GM12878 (cell line): Measurements from ENCODE around the gene CIAO1. TPM values are rescaled to one million over a fixed set of nuclear protein-coding genes. Genes with fewer than 3 reads are reported as not detected.

ENCODE experiments used
- ATAC-seq: fragments of 200-7000 bp; cut with Tn5 transposase; 3 replicates; pipeline ENCODE4 v1.9.1; 2020; ENCODE audit warnings: mild to moderate bottlenecking, moderate library complexity
- BruUV-seq: library from RNA; stranded (reverse); fragments of 400-500 nt; replicated peaks from 2 replicates; lab custom pipeline; 2021; lab: Mats Ljungman, UMichigan
- CTCF ChIA-PET: fragments of 300-600 bp; sonication (Branson Sonifier 250); formaldehyde crosslinking; extraction: SDS; loops from one replicate; lab custom pipeline; 2021; ENCODE audit warnings: inconsistent platforms; lab: Yijun Ruan, JAX
- POLR2A ChIA-PET: fragments of 350-600 bp; formaldehyde crosslinking; extraction: SDS; loops from one replicate; lab custom pipeline; 2021; ENCODE audit warnings: inconsistent platforms; lab: Charles Lee
- RAD21 ChIA-PET: fragments of 300-600 bp; sonication (Branson Sonifier 250); formaldehyde crosslinking; loops from one replicate; lab custom pipeline; 2023; ENCODE audit warnings: antibody characterized with exemption; ENCODE audit not compliant: unreplicated experiment; lab: Charles Lee
- SMC1A ChIA-PET: fragments of 300-600 bp; sonication (Branson Sonifier 250); formaldehyde crosslinking; loops from one replicate; lab custom pipeline; 2023; ENCODE audit not compliant: unreplicated experiment, uncharacterized antibody; lab: Charles Lee
- DNase-seq: peaks from one replicate; pipeline ENCODE4 v3.0.0-alpha.2; 2011; ENCODE audit warnings: low read depth, low spot score
- FAIRE-seq: peaks from 3 replicates; lab custom pipeline; 2011; peaks lifted over from hg19 to GRCh38; lab: Jason Lieb, UNC
- H2AFZ ChIP-seq: 2 replicates; pipeline ENCODE4 v1.6.0; 2011; ENCODE audit warnings: low read depth, low read length, control low read depth; ENCODE audit not compliant: control insufficient read depth
- H3K27ac ChIP-seq: 2 replicates; pipeline ENCODE4 v1.5.1; 2011; ENCODE audit warnings: control low read depth; ENCODE audit not compliant: control insufficient read depth, insufficient read depth
- H3K27me3 ChIP-seq, 2 experiments: replicated peaks in 1 of 2; 2 replicates each; pipeline versions ENCODE4 v1.6.0 to v1.6.1; 2011; ENCODE audit warnings: low read length in 1 of 2; ENCODE audit not compliant: control insufficient read depth in 2 of 2, insufficient read depth in 2 of 2
- H3K36me3 ChIP-seq, 2 experiments: 2 replicates each; pipeline ENCODE4 v1.5.1; 2011; ENCODE audit warnings: low read length in 1 of 2; ENCODE audit not compliant: control insufficient read depth in 2 of 2, insufficient read depth in 2 of 2
- H3K4me1 ChIP-seq: 2 replicates; pipeline ENCODE4 v1.6.1; 2011; ENCODE audit warnings: mild to moderate bottlenecking, low read length, moderate library complexity, mixed read lengths; ENCODE audit not compliant: control insufficient read depth, insufficient read depth
- H3K4me2 ChIP-seq: 2 replicates; pipeline ENCODE4 v1.6.0; 2011; ENCODE audit warnings: control low read depth; ENCODE audit not compliant: control insufficient read depth, insufficient read depth
- H3K4me3 ChIP-seq: fragments of 200-600 bp; sonication (generic); 2 replicates; pipeline ENCODE4 v1.5.1; 2016
- H3K79me2 ChIP-seq: 2 replicates; pipeline ENCODE4 v1.6.0; 2011; ENCODE audit warnings: low read length; ENCODE audit not compliant: control insufficient read depth, insufficient read depth
- H3K9ac ChIP-seq: 2 replicates; pipeline ENCODE4 v1.8.0; 2011; ENCODE audit warnings: low read length, control low read depth, mixed read lengths; ENCODE audit not compliant: control insufficient read depth, insufficient read depth
- H3K9me3 ChIP-seq: replicated peaks from 3 replicates; pipeline ENCODE4 v1.5.1; 2011; ENCODE audit warnings: mild to moderate bottlenecking, low read length; ENCODE audit not compliant: control insufficient read depth, insufficient read depth
- H4K20me1 ChIP-seq: 2 replicates; pipeline ENCODE4 v1.6.0; 2011; ENCODE audit not compliant: control insufficient read depth, insufficient read depth
- CEBPB ChIP-seq, 2 experiments: fragments of 150-350 bp in 1 of 2; IDR thresholded peaks; 2 replicates each; pipeline ENCODE4 v1.6.1; 2012 to 2014; ENCODE audit warnings: low read depth in 2 of 2, low read length in 2 of 2, borderline replicate concordance in 1 of 2, inconsistent platforms in 1 of 2
- EP300 ChIP-seq, 2 experiments: fragments of 150-350 bp in 1 of 2; IDR thresholded peaks; 2 replicates each; pipeline ENCODE4 v1.6.1; 2011 to 2012; ENCODE audit warnings: low read depth in 2 of 2, low read length in 2 of 2, borderline replicate concordance in 1 of 2, improper control_type of control experiment in 1 of 2, inconsistent platforms in 1 of 2; ENCODE audit not compliant: control insufficient read depth in 1 of 2
- ETV6 ChIP-seq, 2 experiments: fragments of 450-650 bp in 1 of 2; IDR thresholded peaks in 1 of 2; conservative IDR thresholded peaks in 1 of 2; 2 replicates each; pipeline ENCODE4 v1.6.1; 2014; ENCODE audit warnings: antibody characterized with exemption in 1 of 2, borderline replicate concordance in 1 of 2, low read depth in 1 of 2, mild to moderate bottlenecking in 1 of 2, moderate library complexity in 1 of 2
- KLF5 ChIP-seq: fragments of 450-650 bp; IDR thresholded peaks from 2 replicates; pipeline ENCODE4 v1.6.1; 2014; ENCODE audit warnings: mild to moderate bottlenecking; ENCODE audit not compliant: partially characterized antibody
- SP1 ChIP-seq: IDR thresholded peaks from one replicate; pipeline ENCODE4 v1.6.1; 2011; ENCODE audit warnings: low read depth, low read length
- ZBTB11 ChIP-seq: fragments of 450-650 bp; formaldehyde crosslinking; IDR thresholded peaks from 2 replicates; pipeline ENCODE4 v1.5.0; 2022; ENCODE audit warnings: mild to moderate bottlenecking, missing genetic modification characterization
- WGBS: methylation state at CpG from one replicate; pipeline ENCODE4 v1.1.6; 2016; ENCODE audit warnings: low lambda C conversion rate; ENCODE audit not compliant: insufficient replicate concordance, insufficient coverage; ENCODE audit errors: missing lambda C conversion rate; 5-methylcytosine and 5-hydroxymethylcytosine counted together
- in situ Hi-C: fragments of 300-500 bp; cut with MboI; formaldehyde crosslinking; loops from 9 replicates; pipeline ENCODE4 v1.14.3; 2018; ENCODE audit warnings: mixed read lengths
- intact Hi-C: fragments of 100-400 bp; cut with micrococcal nuclease; formaldehyde crosslinking; loops from one replicate; pipeline ENCODE4 v1.14.2; 2022; ENCODE audit not compliant: unreplicated experiment
- polyA plus RNA-seq, 11 experiments: library from polyadenylated mRNA; depleted of rRNA in 4 of 11; unstranded in 6 of 11; stranded (reverse) in 5 of 11; fragments of >200 nt; fragmentation: Nextera tagmentation in 4 of 11; fragmentation: Illumina TruSeq in 1 of 11; extraction: Ambion mirVana in 4 of 11; extraction: Trizol in 1 of 11; gene quantifications; 1 replicate in 1 of 11; 2 replicates in 10 of 11; pipeline versions ENCODE4 v1.2.1 to v1.2.3, GENCODE V29; 2011 to 2016; ENCODE audit warnings: inconsistent platforms in 2 of 11, missing spikeins in 2 of 11, low read depth in 1 of 11
- total RNA-seq, 4 experiments: library from RNA; depleted of rRNA in 3 of 4; stranded (reverse); fragments of >200 nt in 3 of 4; fragmentation: Illumina TruSeq in 1 of 4; extraction: Trizol in 1 of 4; gene quantifications; 2 replicates each; pipeline versions ENCODE4 v1.2.1 to v1.2.3, GENCODE V29; 2013 to 2021

Gene CIAO1
- total and polyA plus RNA-seq, 10 of the 15 experiments (the other 5 are each of a cell fraction or from before 2014, with no cell fraction given) = 8.3 to 89.4 (median 63.4) TPM

GRCh38 chr2:96252526-96252925 is 13.5 kb upstream of the CIAO1 start:
- FAIRE-seq = no peak
- H2AFZ ChIP-seq = no peak overlapping the region
- no TSS peak for BruUV-seq
- H3K4me1 ChIP-seq = peaks cover 6% of the 10 kb centered on the region
- no peak for DNase-seq
- in situ Hi-C loops = loop anchor here (25.0 kb wide), 1 partner anchor 240 kb away; no protein-coding TSS in a partner anchor
- 84% methylated on average over 8 of the region's 8 CpGs for WGBS
- peaks cover 28 to 29% of the 10 kb centered on the region in 2 experiments for H3K36me3 ChIP-seq
- TF ChIP-seq SP1 = no peak
- TF ChIP-seq KLF5 = no peak
- no peak for TF ChIP-seq EP300 (IDR thresholded peaks at IDR 0.05; ENCODE audit: borderline replicate concordance in 1 of 2, control insufficient read depth in 1 of 2, low read depth in 2 of 2, low read length in 2 of 2)
- TF ChIP-seq ZBTB11 (CRISPR knock-in tag) = no peak
- TF ChIP-seq CEBPB (IDR thresholded peaks at IDR 0.05; ENCODE audit: borderline replicate concordance in 1 of 2, low read depth in 2 of 2, low read length in 2 of 2) = no peak
- no peak for TF ChIP-seq ETV6 (conservative IDR thresholded peaks at IDR 0.05 in 1 of 2, IDR thresholded peaks at IDR 0.05 in 1 of 2; ENCODE audit: borderline replicate concordance in 1 of 2, low read depth in 1 of 2)
- TF ChIP-seq, all 136 proteins: peak for 0
- Histone ChIP-seq H3K4me3 (no peak overlapping the region), H4K20me1 (no peaks in the 10 kb centered on the region), H3K27me3 (no peaks in the 10 kb centered on the region), H3K9me3 (no peaks in the 10 kb centered on the region), H3K9ac (no peak overlapping the region), H3K27ac (no peak overlapping the region), H3K79me2 (peaks cover 2% of the 10 kb centered on the region; the same call in 1 of the 2 replicates), H3K4me2 (no peak overlapping the region)
- ATAC-seq = no peak
- RAD21 ChIA-PET = no interaction called here
- CTCF ChIA-PET = interaction anchor here (2.2 kb wide), 1 partner anchor 11 kb away, joined by 6 read pairs; no protein-coding TSS in a partner anchor
- POLR2A ChIA-PET = interaction anchor here (1.2 kb wide), 1 partner anchor 49 kb away, joined by 3 read pairs; no protein-coding TSS in a partner anchor
- intact Hi-C loops = no loop called here
- SMC1A ChIA-PET = interaction anchor here (2.2 kb wide), 1 partner anchor 78 kb away, joined by 5 read pairs; no protein-coding TSS in a partner anchor
